CD1c-positive myeloid dendritic cell (primary cell): ENCODE data around the gene GLRB.
"Not testable (repeated sequence)": the region's sequence is repeated elsewhere in the genome, so short reads cannot be mapped to it uniquely, and the experiment has no call there.

Experiments
- DNase-seq: peaks from one replicate; pipeline ENCODE4 v3.0.0-alpha.2; 2016; ENCODE audit errors: extremely low spot score

GLRB gene

GRCh38 chr4:157128395-157128794, 52.4 kb downstream of the GLRB start:
- no peak for DNase-seq

GRCh38 chr4:157141976-157142375, 66.0 kb downstream of the GLRB start:
- DNase-seq: no peak

DNA sequence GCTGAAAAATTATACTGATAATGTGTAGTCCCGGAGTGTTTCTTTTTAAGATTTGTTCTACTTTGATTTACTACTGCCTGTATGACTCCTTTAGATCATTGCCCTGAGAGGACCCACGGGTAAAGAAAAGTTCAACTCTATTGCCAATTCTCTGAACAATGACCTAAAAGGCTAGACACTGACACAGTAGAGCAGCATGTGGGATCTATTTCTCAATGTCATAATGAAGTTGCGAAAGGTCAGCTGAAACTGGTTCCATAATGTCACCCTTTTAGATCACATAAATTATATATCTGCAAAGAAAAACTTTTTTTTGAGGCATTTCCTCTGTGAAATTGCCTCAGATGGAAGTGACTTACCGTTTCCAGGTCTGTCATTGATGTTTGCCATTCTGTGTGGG, 67.4 kb downstream of the GLRB start:
- no peak for DNase-seq

- DNase-seq: no peak
These were observed 75.8 kb downstream of the GLRB start for GRCh38 chr4:157151711-157152110.

DNA sequence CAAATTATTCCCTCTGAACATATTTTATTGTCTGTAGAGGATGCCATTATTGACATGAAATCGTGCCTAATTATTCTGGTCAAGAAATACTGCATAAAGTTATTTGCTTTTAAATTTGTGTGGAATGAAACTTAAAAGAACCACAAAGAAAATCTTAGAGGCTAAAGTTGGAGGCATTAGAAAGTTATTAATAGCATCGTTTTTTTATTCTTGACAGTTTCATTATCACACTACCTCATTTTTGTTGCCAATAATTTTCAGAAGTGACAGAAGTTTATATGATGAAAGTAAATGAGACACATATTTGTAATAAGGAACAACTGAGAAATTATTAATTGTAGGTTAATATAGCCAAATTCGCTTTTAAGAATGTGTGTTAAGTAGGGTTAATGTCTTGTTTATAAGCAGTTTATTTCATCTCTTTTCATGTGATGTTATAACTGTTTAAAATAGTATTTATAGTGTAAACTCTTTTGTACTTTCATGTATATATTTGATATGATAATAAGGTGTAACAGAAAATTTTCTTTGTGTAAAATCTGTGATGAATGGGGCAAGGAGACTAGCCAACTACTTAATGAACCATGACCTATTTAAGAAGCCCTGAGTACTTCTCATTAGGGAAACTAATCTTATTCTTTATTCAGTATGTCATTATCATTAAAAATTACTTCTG, 90.1 kb downstream of the GLRB start:
- no peak for DNase-seq

DNA sequence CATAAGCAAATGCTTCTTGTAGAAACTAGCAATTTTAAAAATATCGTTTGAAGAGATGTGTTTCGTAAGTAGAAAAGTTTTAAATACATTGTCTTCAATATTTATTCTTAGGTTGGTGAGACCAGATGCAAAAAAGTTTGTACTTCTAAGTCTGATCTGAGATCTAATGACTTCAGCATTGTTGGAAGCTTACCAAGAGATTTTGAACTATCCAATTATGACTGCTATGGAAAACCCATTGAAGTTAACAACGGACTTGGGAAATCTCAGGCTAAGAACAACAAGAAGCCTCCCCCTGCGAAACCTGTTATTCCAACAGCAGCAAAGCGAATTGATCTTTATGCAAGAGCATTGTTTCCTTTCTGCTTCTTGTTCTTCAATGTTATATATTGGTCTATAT, 94.4 kb downstream of the GLRB start:
- no peak for DNase-seq

DNA sequence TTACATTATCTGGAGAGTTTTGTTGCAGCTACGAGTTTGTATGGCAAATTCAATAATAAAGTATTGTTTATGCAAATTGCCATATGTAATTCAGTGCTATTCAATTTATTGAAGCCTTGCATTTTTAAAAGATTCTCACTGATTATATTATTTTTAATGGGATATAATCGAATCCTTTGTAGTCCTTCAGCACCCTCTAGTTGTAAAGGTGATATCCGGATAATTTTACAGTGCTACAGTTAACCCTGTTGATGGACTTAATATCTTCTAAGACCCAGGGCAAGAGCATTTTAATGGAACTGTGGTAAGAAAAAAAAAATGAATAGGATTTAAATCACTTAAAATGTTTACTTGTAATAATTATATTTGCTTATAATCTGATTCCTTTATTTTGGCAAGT, 96.1 kb downstream of the GLRB start:
- no peak for DNase-seq

DNA sequence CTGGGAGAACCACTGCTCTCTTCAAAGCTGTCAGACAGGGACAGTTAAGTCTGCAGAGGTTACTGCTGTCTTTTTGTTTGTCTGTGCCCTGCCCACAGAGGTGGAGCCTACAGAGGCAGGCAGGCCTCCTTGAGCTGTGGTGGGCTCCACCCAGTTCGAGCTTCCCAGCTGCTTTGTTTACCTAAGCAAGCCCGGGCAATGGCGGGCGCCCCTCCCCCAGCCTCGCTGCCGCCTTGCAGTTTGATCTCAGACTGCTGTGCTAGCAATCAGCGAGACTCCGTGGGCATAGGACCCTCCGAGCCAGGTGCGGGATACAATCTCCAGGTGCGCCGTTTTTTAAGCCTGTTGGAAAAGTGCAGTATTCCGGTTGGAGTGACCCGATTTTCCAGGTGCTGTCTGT, 104.3 kb downstream of the GLRB start:
- DNase-seq: not testable (repeated sequence)

- DNase-seq: no peak
These were observed 108.3 kb downstream of the GLRB start for GRCh38 chr4:157184300-157184699.

DNA sequence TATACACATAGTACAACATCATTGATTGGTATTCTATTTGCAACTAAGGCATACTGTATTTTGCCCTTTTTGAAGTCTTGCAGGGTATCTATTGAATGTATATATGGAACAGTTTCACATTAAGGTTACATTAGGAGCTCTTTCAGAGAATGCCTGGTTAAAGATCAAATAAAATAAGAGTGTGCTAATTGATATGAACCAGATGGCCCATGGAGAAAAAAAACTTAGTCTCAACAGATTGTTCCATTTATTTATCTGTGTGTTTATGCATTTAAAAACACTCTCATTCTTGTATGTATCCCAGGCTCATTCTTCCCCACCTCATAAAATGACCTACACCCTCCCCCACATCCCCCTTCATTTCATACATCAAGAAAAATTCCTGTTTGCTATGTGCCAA, 109.4 kb downstream of the GLRB start:
- no peak for DNase-seq

DNA sequence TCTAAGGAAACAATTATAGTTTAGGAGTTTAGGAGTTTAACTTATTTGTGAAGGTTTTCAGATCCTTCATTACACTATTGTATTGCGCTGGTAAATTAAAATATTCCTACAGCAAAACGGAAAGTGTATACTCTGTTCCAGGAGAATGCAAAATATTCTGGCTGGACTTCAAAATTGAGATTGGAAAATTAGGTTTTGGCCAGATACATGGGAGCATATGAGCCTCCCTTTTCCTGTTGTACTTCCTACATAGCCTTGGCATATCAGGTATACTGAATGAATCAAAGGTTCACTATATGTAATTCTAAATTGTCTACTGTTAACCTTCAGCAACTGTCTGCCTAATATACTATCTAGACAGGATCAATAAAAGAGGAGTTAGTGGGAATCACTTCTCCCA, 119.4 kb downstream of the GLRB start:
- no peak for DNase-seq

- no peak for DNase-seq
These were observed 120.1 kb downstream of the GLRB start for GRCh38 chr4:157196046-157196445.

DNA sequence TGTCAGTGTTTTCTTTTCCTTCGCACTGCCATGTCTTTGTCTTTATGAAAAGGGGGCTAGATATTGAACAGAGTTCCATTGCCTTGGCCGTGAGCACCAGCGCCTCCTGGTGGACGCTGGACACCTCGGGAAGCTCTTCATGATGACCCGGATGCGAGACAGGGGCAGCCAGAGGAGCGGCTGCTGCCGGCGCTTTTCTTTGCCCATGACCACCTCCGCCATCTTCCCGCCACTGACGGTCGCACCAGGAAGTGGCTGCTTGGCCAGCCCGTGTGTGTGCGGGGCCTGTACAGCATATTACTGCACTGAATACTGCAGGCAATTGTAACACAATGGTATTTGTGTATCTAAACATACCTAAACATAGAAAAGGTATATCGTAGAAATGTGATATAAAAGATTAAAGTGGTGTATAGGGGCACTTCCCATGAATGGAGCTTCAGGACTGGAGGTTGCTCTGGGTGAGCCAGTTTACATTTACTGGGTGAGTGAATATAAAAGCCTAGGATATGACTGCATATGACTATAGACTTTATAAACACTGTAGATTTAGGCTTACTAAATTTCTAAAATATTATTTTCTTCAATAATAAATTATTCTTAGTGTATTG, 128.8 kb downstream of the GLRB start:
- DNase-seq: peak; percentile 47

GRCh38 chr4:157217708-157218107, 141.8 kb downstream of the GLRB start:
- DNase-seq: peak; percentile 26

DNA sequence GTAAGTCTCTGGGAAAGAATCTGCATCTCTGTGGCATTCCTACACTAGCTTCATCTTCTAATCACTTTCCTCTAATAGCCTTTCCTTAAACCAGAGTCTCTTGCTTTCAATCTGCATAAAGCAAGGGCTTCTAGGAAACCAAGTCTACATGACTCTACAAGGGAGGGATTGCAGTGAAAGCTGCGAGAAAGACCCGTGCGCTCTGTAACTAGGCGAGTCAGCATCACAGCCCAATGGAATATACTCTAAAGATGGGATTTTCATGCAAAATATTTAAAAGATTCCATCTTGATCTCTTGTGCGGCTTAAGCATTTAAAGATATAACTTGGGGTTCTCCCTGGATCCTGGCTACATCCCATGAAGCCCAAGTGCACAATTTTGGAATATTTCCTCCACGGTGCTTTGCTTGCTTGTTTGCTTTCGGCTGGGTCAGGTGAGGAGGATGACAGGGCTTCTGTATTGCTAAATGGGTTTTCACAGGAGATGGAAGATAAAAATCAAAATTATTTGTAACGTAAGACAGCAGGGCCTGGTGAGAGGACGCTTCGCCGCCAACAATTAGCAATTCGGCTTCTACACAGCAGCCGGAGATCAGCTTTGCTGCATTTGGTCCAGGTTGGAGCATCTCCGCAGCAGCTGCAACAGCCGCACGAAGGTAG, 143.9 kb downstream of the GLRB start:
- DNase-seq: no peak

- peak; percentile 39 for DNase-seq
These were observed 144.5 kb downstream of the GLRB start, which contains the start of gene GRIA2 for GRCh38 chr4:157220371-157220881. Gene GRIA2, plus strand, starts transcription at chr4:157220728. Its CDS starts 315 bp downstream, at chr4:157221043.

DNA sequence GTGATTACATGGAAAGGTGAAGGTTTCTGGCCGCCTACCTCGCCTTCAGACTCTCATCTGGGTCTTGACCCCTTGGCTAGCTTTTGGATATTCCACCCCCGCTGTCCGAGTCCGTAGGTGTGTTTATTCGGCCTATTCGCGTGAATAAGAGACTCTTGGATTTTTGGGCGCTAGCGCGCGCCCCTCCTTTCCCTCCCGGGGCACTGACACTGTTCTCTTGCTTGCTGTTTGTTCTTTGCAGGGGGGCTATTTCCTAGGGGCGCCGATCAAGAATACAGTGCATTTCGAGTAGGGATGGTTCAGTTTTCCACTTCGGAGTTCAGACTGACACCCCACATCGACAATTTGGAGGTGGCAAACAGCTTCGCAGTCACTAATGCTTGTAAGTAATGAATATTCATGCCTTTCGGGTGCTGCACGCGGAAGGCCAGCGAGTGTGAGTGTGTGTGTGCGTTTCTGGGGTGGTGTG, 145.5 kb downstream of the GLRB start:
- no peak for DNase-seq
